Uterus (tissue), 4 donors: ENCODE data around the gene ALDH1L1. TPM values are rescaled to one million over a fixed set of nuclear protein-coding genes. Genes with fewer than 3 reads are reported as not detected.

Experiments
- DNase-seq, 2 donors: peaks; one replicate each; pipeline ENCODE4 v3.0.0-alpha.2; 2019 to 2020
- H3K27ac ChIP-seq, 2 donors: fragments of 200-600 bp; sonication (generic); 1 replicate in 1 of 2; 2 replicates in 1 of 2; pipeline ENCODE4 v1.5.1; 2016 to 2018
- H3K27me3 ChIP-seq, 2 donors: fragments of 200-600 bp; sonication (generic); one replicate each; pipeline ENCODE4 v1.5.1; 2018 to 2019; ENCODE audit warnings: control low read depth in 1 of 2
- H3K36me3 ChIP-seq, 2 donors: fragments of 200-600 bp; sonication (generic); one replicate each; pipeline ENCODE4 v1.5.1; 2019; ENCODE audit warnings: control low read depth in 1 of 2
- H3K4me1 ChIP-seq, 2 donors: fragments of 200-600 bp; sonication (generic); one replicate each; pipeline ENCODE4 v1.5.1; 2018 to 2019; ENCODE audit warnings: control low read depth in 1 of 2
- H3K4me3 ChIP-seq, 2 donors: fragments of 200-600 bp; sonication (generic); 1 replicate in 1 of 2; 2 replicates in 1 of 2; pipeline ENCODE4 v1.5.1; 2018 to 2019; ENCODE audit warnings: mild to moderate bottlenecking in 1 of 2
- H3K9me3 ChIP-seq, 2 donors: fragments of 200-600 bp; sonication (generic); one replicate each; pipeline ENCODE4 v1.5.1; 2019; ENCODE audit warnings: control low read depth in 1 of 2
- POLR2A ChIP-seq, 2 donors: fragments of 450-650 bp; IDR thresholded peaks; one replicate each; pipeline ENCODE4 v1.6.1; 2016; ENCODE audit warnings: antibody characterized with exemption in 2 of 2, mild to moderate bottlenecking in 1 of 2, moderate library complexity in 1 of 2
- intact Hi-C: fragments of 100-400 bp; cut with DNase I; formaldehyde crosslinking; loops from one replicate; pipeline ENCODE4 v1.15.1; 2023; ENCODE audit warnings: low total_unique reads
- total RNA-seq, 4 donors: library from RNA; depleted of rRNA in 3 of 4; stranded (reverse); fragments of >200 nt in 3 of 4; gene quantifications; one replicate each; pipeline versions ENCODE4 v1.1.0 to v1.2.4, GENCODE V29; 2014 to 2023
- TF ChIP-seq, protein P1 (sequence below), 4 experiments: fragments of 200-600 bp in 2 of 4; fragments of 450-650 bp in 2 of 4; sonication (generic) in 2 of 4; IDR thresholded peaks; one replicate each; pipeline ENCODE4 v1.5.1; 2016 to 2019; ENCODE audit warnings: antibody characterized with exemption in 4 of 4, mild to moderate bottlenecking in 2 of 4, moderate library complexity in 1 of 4
- donor health status: DM: yes; HTN: yes; CAD: no.

ALDH1L1 gene
- total RNA-seq, 4 donors from 2014 or later, result 2.1 to 27.3 (median 8.4) TPM

DNA sequence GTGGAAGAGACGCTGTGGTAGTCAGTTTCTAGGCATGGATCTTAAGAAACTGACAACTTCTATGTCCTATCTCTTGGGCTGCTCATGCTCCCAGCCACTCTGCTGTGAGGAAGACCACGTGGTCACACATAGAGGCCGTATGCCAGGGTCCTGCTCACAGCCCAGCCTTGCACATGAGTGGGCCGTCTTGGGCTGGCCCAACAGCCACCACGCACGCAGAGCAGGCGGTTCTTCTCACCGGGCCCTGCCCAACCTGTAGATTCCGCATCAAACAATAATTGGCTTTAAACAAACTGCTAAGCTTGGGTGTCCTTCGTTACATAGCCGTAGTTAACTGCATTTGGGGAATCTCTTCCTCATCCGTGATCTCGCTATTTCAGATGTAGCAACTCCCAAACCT lies 122.5 kb downstream of the ALDH1L1 start:
- H3K27me3 ChIP-seq, result no peaks in the 10 kb centered on the region
- H3K27ac ChIP-seq, result no peak overlapping the region
- H3K4me1 ChIP-seq, result peaks cover 0 to 13% of the 10 kb centered on the region in 2 donors
- H3K4me3 ChIP-seq, result no peak overlapping the region
- DNase-seq, result no peak
- H3K36me3 ChIP-seq, result no peaks in the 10 kb centered on the region
- intact Hi-C loops, result no loop called here
- no peaks in the 10 kb centered on the region for H3K9me3 ChIP-seq
- TF ChIP-seq, protein P1, sequence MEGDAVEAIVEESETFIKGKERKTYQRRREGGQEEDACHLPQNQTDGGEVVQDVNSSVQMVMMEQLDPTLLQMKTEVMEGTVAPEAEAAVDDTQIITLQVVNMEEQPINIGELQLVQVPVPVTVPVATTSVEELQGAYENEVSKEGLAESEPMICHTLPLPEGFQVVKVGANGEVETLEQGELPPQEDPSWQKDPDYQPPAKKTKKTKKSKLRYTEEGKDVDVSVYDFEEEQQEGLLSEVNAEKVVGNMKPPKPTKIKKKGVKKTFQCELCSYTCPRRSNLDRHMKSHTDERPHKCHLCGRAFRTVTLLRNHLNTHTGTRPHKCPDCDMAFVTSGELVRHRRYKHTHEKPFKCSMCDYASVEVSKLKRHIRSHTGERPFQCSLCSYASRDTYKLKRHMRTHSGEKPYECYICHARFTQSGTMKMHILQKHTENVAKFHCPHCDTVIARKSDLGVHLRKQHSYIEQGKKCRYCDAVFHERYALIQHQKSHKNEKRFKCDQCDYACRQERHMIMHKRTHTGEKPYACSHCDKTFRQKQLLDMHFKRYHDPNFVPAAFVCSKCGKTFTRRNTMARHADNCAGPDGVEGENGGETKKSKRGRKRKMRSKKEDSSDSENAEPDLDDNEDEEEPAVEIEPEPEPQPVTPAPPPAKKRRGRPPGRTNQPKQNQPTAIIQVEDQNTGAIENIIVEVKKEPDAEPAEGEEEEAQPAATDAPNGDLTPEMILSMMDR (IDR thresholded peaks at IDR 0.05), result no peak
- TF ChIP-seq POLR2A (IDR thresholded peaks at IDR 0.05), result no peak

DNA sequence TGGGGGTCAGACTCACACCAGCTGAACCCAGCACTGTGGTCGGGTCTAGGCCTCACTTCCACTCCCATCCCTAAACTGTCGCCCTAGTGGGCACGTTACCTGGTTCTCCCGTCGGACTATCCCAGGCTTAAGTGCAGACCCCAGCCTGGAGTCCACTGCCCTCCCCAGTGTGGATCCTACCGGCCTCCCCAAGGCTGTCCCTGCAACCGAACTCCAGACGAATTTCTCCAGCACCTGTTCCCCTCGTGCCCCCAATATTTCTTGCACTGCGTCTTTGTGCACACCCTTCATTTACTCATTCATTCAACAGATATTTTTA lies 122.9 kb downstream of the ALDH1L1 start:
- no peak overlapping the region for H3K4me3 ChIP-seq
- no peak for TF ChIP-seq POLR2A (IDR thresholded peaks at IDR 0.05)
- TF ChIP-seq, protein P1 (IDR thresholded peaks at IDR 0.05), result no peak
- H3K36me3 ChIP-seq, result no peaks in the 10 kb centered on the region
- no peak for DNase-seq
- no peak overlapping the region for H3K27ac ChIP-seq
- intact Hi-C loops, result no loop called here
- peaks cover 0 to 13% of the 10 kb centered on the region in 2 donors for H3K4me1 ChIP-seq
- H3K27me3 ChIP-seq, result no peaks in the 10 kb centered on the region
- no peaks in the 10 kb centered on the region for H3K9me3 ChIP-seq

DNA sequence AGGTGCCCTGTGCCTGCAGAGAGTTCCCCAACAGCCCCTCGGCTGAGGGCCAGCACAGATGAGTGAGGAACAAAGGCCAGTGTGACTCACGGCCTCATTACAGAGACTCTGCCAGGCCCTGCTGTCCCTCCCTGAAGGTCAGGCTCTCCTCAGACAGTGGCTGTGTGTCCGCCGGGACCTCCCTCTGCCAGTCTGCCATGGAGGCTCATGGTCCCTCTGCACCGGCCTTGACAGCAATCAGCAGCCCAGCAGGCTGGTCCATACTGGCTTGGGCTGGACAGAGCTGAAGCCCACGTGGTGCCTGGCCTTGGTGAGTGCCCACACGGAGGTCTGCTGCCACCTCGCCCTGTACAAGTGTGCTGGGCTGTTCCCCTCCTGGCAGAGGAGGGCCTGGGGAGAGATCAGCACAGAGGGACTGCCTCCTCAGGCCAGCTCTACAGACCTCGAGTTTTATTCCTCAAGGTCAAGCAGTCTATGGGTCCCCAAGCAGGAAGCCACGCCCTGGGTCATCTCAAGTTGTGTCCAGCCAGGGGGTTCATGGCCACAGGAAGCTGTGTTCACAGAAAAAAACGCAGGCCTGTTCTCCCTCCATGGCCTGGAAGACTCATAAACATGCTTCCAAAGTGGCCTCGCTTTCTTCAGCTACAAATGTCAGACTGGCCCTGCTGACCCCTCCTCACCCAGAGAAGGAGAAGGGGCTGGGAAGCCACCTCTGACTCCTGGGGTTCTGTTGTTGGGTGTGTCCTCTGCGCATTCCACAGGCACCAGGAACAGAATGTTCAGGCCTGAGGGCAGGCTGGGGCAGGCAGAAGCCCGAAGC lies 123.5 kb downstream of the ALDH1L1 start:
- no peaks in the 10 kb centered on the region for H3K9me3 ChIP-seq
- no peak for DNase-seq
- intact Hi-C loops, result no loop called here
- H3K4me3 ChIP-seq, result no peak overlapping the region
- no peaks in the 10 kb centered on the region for H3K27me3 ChIP-seq
- TF ChIP-seq, protein P1 (IDR thresholded peaks at IDR 0.05), result no peak
- no peak for TF ChIP-seq POLR2A (IDR thresholded peaks at IDR 0.05)
- no peaks in the 10 kb centered on the region for H3K36me3 ChIP-seq
- H3K4me1 ChIP-seq, result peaks cover 0 to 13% of the 10 kb centered on the region in 2 donors
- H3K27ac ChIP-seq, result no peak overlapping the region

DNA sequence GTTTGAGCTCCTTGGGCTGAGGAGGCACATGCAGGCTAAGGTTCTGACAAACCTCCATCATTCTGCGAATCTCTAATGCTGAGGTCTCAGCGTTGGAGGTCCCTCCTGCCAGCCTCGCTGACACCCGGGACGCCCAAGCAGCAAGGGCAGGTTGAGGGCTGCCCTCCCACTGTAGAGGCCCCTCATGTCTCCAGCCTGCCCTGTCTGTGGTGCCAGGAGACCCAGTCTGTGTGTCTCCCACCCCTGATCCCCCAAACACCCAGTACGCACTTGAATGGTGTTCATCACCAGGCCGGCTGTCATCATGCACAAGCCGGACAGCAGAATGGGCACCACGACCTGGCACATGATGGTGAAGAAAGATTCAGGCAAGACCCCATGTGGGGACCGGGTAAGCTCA lies 124.3 kb downstream of the ALDH1L1 start:
- Histone ChIP-seq H3K36me3 (no peaks in the 10 kb centered on the region), H3K4me3 (no peak overlapping the region), H3K27me3 (no peaks in the 10 kb centered on the region), H3K4me1 (peaks cover 0 to 10% of the 10 kb centered on the region in 2 donors), H3K27ac (no peak overlapping the region), H3K9me3 (no peaks in the 10 kb centered on the region)
- no peak for DNase-seq
- intact Hi-C loops, result no loop called here
- no peak for TF ChIP-seq POLR2A (IDR thresholded peaks at IDR 0.05)
- TF ChIP-seq, protein P1 (IDR thresholded peaks at IDR 0.05), result no peak

DNA sequence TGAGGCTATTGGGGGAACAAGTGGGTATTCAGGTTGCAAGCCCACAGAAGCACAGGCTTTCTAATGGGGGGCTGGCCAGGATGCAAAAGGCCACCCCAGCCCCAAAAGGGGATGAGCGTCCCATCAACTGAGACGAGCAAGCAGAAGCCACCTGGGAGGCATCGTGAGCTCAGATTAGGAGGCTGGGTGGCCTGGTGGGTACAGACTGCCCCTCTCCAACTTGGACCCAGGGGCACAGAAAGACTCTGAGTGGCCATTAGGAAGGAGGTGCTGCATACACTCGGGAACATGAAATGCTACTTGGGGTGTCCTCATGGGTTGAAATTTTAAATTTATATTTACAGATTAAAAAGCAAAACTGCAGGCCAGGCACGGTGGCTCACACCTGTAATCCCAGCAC lies 125.5 kb downstream of the ALDH1L1 start:
- no peaks in the 10 kb centered on the region for H3K9me3 ChIP-seq
- H3K4me3 ChIP-seq, result no peak overlapping the region
- no peak overlapping the region for H3K27ac ChIP-seq
- H3K27me3 ChIP-seq, result no peaks in the 10 kb centered on the region
- intact Hi-C loops, result no loop called here
- peaks cover 0 to 3% of the 10 kb centered on the region in 2 donors for H3K4me1 ChIP-seq
- no peaks in the 10 kb centered on the region for H3K36me3 ChIP-seq
- DNase-seq, result no peak
- TF ChIP-seq POLR2A (IDR thresholded peaks at IDR 0.05), result no peak
- TF ChIP-seq, protein P1 (IDR thresholded peaks at IDR 0.05), result no peak
